Kidney (tissue), 22 donors: Measurements from ENCODE around the gene FLG2. TPM values are rescaled to one million over a fixed set of nuclear protein-coding genes. Genes with fewer than 3 reads are reported as not detected.
A peak's percentile ranks its signal among the peaks of the same experiment; 100 is the strongest.

Experiments used
- DNase-seq, 5 donors: peaks; one replicate each; pipeline ENCODE4 v3.0.0-alpha.2; 2013 to 2020
- FAIRE-seq: peaks from 2 replicates; lab custom pipeline; 2012; peaks lifted over from hg19 to GRCh38; lab: Jason Lieb, UNC
- H3K27ac ChIP-seq, 2 donors: one replicate each; pipeline ENCODE4 v1.7.0; 2013; ENCODE audit warnings: low read depth in 2 of 2, low read length in 2 of 2, inconsistent platforms in 1 of 2
- H3K27me3 ChIP-seq: one replicate; pipeline ENCODE4 v1.7.1; 2013; ENCODE audit warnings: low read length, inconsistent platforms; ENCODE audit not compliant: control insufficient read depth, insufficient read depth
- H3K36me3 ChIP-seq, 3 donors: one replicate each; pipeline versions ENCODE4 v1.7.0 to v1.7.1; 2013; ENCODE audit warnings: low read length in 3 of 3, control low read depth in 1 of 3, inconsistent platforms in 1 of 3; ENCODE audit not compliant: insufficient read depth in 3 of 3, control insufficient read depth in 2 of 3
- H3K4me1 ChIP-seq, 3 donors: one replicate each; pipeline versions ENCODE4 v1.7.0 to v1.7.1; 2013; ENCODE audit warnings: low read length in 3 of 3, inconsistent platforms in 1 of 3, low read depth in 1 of 3; ENCODE audit not compliant: control insufficient read depth in 2 of 3, insufficient read depth in 2 of 3
- H3K4me3 ChIP-seq, 3 donors: one replicate each; pipeline versions ENCODE4 v1.7.0 to v1.8.1; 2013; ENCODE audit warnings: low read length in 3 of 3, control low read depth in 1 of 3, inconsistent platforms in 1 of 3
- H3K9ac ChIP-seq, 3 donors: one replicate each; pipeline versions ENCODE4 v1.7.0 to v1.7.1; 2013; ENCODE audit warnings: low read length in 3 of 3, control low read depth in 1 of 3, inconsistent platforms in 1 of 3
- H3K9me3 ChIP-seq, 3 donors: one replicate each; pipeline versions ENCODE4 v1.7.0 to v1.7.1; 2013; ENCODE audit warnings: low read length in 3 of 3, control low read depth in 1 of 3, inconsistent platforms in 1 of 3; ENCODE audit not compliant: control insufficient read depth in 2 of 3, insufficient read depth in 1 of 3
- intact Hi-C: fragments of 100-400 bp; cut with DNase I; formaldehyde crosslinking; loops from one replicate; pipeline ENCODE4 v1.11.1; 2022
- long read RNA-seq, 10 donors: library from polyadenylated mRNA in 1 of 10; unstranded in 1 of 10; transcript quantifications; one replicate each; pipeline ENCODE4 v2.0.0 and lab custom pipeline, GENCODE V29; 2021 to 2026
- polyA plus RNA-seq: library from polyadenylated mRNA; stranded (reverse); fragments of 350-450 nt; fragmentation: Illumina TruSeq; extraction: RNeasy Lipid Tissue Mini Kit (QIAGEN cat#74804); gene quantifications from one replicate; pipeline ENCODE4 v1.2.3, GENCODE V29; 2014; ENCODE audit warnings: low read depth, low replicate concordance; ENCODE audit not compliant: insufficient read depth
- total RNA-seq: library from RNA; stranded (reverse); fragmentation: NEBNext Ultra II Directional; extraction: Animal tissue kit (Norgen Biotek cat#: 25700); gene quantifications from one replicate; pipeline ENCODE4 v1.2.1, GENCODE V29; 2021
- TF ChIP-seq, protein P1 (sequence below): IDR thresholded peaks from 3 replicates; pipeline ENCODE4 v1.5.1; 2012; ENCODE audit warnings: mild to moderate bottlenecking, moderate library complexity, borderline replicate concordance; ENCODE audit not compliant: insufficient read depth; ENCODE audit errors: extremely low read depth
- donor health status: control.
- donor health status: control.
- donor health status: control.
- donor health status: control.
- donor health status: control.
- donor health status: DM: yes; HTN: yes; CAD: no.
- donor health status: Normal renal cell carcinoma (clear cell type).

The FLG2 gene
- total RNA-seq (not detected), polyA plus RNA-seq (not detected)
- long read RNA-seq, donor 1, result 0 reads
- long read RNA-seq, donor 2, result 0 reads
- long read RNA-seq, donor 3, result 0 reads
- long read RNA-seq, donor 4, result 0 reads
- long read RNA-seq, donor 5, result 0 reads
- long read RNA-seq, donor 6, result 0 reads
- long read RNA-seq, donor 7, result 0 reads
- long read RNA-seq, donor 8, result 0 reads
- long read RNA-seq, donor 9, result 0 reads
- long read RNA-seq, donor 10, result 0 reads

DNA sequence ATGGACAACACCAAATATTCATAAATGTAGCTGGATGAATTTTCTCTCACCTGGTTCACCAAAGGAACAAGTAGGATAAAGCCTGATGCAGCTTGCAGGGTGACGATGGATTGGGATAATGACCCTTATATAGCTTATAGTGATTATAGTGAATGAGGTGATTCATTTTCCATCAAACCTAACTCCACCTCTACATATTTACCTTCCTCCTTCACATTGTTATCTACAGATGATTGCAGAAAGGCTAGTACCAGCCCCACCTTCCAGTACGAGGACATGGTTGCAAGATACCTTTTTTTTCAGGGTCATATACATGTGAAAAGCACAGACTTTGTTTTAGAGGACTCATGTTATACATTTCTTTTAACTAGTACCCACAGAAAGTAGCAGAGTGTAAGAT, at the start of gene FLG2:
Gene FLG2, minus strand, starts transcription at position 101 of the 400 bp plus-strand sequence. CDS start 1,122 bp downstream, outside the sequence.
- Histone ChIP-seq H3K27ac (no peak within 1 kb of the TSS), H3K4me1 (no peaks in the 10 kb centered on the region), H3K9me3 (no peaks in the 10 kb centered on the region), H3K36me3 (no peaks in the 10 kb centered on the region), H3K27me3 (no peaks in the 10 kb centered on the region), H3K4me3 (no peak within 1 kb of the TSS), H3K9ac (no peak within 1 kb of the TSS)
- DNase-seq, result no peak
- no peak for FAIRE-seq
- intact Hi-C loops, result no loop called here
- TF ChIP-seq, protein P1, sequence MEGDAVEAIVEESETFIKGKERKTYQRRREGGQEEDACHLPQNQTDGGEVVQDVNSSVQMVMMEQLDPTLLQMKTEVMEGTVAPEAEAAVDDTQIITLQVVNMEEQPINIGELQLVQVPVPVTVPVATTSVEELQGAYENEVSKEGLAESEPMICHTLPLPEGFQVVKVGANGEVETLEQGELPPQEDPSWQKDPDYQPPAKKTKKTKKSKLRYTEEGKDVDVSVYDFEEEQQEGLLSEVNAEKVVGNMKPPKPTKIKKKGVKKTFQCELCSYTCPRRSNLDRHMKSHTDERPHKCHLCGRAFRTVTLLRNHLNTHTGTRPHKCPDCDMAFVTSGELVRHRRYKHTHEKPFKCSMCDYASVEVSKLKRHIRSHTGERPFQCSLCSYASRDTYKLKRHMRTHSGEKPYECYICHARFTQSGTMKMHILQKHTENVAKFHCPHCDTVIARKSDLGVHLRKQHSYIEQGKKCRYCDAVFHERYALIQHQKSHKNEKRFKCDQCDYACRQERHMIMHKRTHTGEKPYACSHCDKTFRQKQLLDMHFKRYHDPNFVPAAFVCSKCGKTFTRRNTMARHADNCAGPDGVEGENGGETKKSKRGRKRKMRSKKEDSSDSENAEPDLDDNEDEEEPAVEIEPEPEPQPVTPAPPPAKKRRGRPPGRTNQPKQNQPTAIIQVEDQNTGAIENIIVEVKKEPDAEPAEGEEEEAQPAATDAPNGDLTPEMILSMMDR, result no peak

DNA sequence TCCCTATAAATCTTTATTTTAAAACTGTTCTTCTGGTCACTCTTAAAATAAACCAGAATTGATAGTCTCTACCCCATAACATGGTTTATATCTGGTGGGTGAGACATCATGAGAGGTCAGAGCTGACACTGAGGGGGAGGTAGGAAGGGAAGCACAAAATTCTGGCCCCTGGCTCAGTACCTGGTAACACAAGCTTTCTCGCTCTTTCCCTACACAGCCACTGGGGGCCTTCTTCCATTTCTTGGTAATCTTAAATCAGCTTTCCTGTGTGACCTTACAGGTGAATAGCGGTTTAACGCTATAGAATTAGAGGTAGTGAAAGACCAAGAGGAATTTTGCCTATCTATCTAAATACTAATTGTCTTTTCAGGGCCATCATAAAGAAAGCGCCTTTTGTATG, 48.9 kb upstream of the FLG2 start:
- H3K9ac ChIP-seq, result no peak overlapping the region
- no peak overlapping the region for H3K27ac ChIP-seq
- DNase-seq, result no peak
- intact Hi-C loops, result no loop called here
- TF ChIP-seq, protein P1, result no peak
- no peak overlapping the region for H3K4me3 ChIP-seq
- no peaks in the 10 kb centered on the region for H3K27me3 ChIP-seq
- H3K4me1 ChIP-seq, result peaks cover 0 to 12% (median 2%) of the 10 kb centered on the region in 3 donors
- H3K36me3 ChIP-seq, result no peaks in the 10 kb centered on the region
- H3K9me3 ChIP-seq, result no peaks in the 10 kb centered on the region
- FAIRE-seq, result no peak

DNA sequence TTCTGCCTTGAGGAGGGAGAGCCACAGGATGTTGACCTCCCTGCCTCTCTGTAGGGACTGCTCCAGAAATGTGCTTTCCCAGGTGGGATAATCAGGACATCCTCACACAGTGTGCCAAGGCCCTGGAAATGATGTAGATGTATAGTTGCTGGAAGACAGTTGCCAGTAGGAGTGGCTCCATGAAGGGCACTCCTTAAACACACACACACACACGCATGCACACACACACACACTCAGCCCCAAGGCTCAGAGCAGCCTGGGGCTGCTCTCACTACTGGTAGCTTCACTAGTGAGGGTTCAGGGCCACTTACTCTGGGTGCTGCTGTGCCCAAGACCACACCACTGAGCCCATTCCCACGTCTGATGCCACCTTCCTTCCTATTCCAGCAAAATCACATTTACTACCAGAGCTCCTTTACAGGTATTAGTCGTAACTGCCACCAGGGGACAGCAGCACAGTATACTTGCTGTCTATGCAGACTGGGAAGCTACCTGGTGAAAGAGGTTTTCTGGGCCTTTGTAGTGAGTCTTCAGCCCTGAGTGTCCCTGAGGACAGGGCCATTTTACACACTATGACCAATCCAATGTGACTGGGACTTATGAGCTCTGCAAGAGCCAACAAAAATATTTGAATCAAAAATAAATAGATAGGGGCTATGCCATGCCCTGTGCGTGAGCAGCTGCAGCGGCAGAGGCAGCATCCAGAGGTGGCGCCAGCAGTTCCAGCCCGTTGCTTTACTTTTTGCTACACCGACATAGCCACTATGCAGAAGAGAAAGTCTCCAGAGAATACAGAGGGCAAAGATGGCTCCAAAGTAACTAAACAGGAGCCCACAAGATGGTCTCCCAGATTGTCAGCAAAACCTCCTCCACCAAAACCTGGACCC, 39.2 kb upstream of the FLG2 start:
- DNase-seq (peak in 2 of 5 donors; percentile 20 to 64), FAIRE-seq (no peak)
- no peaks in the 10 kb centered on the region for H3K36me3 ChIP-seq
- H3K9ac ChIP-seq, result no peak overlapping the region
- no peaks in the 10 kb centered on the region for H3K27me3 ChIP-seq
- intact Hi-C loops, result no loop called here
- no peak overlapping the region for H3K27ac ChIP-seq
- no peaks in the 10 kb centered on the region for H3K4me1 ChIP-seq
- H3K9me3 ChIP-seq, result no peaks in the 10 kb centered on the region
- no peak overlapping the region for H3K4me3 ChIP-seq
- TF ChIP-seq, protein P1, result peak; percentile 79
